GM12872 (cell line): ENCODE data around the gene LDHA.

Source experiments
- CTCF ChIP-seq: IDR thresholded peaks from 3 replicates; pipeline ENCODE4 v1.5.1; 2011; ENCODE audit warnings: low read depth, mild to moderate bottlenecking, low read length, moderate library complexity; ENCODE audit not compliant: insufficient read depth

LDHA gene

DNA sequence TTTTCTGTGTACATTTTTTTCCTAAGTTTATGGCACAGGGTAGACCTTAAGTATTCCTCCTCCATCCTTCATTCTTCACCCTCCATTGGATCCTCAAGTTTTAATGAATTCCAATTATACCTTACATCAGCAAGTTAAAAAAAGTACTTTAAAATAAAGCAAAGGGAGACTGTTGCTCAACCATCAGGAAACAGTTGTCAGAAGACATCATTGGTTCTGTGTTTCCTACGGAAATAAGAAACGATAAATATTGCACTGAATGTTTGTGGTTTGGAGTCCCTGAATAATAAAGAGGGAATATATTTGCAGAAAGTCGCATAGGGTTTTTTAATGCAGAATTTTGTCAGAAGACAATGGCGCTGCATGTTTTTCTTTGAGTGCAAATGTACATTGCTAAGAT is 28.1 kb upstream of the LDHA start:
- no peak for TF ChIP-seq CTCF

- TF ChIP-seq CTCF: no peak
These were observed 26.9 kb upstream of the LDHA start for GRCh38 chr11:18367431-18367830.

DNA sequence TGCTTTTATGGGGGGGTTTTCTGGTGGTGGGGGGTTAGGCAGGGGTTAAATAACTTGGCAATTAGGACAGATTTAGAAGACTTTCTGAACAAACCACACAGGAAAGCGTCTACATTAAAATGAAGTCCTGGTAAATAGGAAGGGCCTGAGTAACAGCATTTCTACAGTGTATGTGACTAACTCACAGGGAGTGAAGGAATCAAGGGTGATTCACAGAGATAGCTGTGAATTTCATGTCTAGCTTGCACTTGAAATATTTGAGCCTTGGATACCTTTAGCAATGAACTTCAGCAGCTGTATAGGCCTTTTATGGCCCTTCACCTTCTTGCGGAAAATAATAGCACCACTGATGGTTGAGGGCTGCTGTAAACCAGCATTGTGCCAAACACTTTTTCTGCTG is 26.1 kb upstream of the LDHA start:
- TF ChIP-seq CTCF: no peak

DNA sequence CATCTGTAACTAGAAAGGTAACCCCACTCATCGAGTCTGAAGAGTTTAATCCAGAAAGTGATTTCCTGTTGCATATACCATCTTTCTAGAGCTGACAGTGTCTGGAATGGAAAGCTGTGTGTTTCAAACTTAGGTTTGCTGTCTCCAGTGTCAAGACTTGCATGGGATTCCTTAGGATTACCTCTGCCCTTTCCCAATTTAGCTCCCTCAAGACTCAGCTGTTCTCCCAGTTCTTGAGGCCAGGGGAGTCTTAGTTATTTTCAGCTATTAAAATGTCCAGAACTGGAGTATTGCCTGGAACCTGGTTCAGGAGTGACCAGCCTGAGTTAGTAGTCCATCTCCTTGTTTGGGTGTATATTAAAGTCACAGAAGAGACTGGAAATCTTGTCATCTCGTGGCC is 25.0 kb upstream of the LDHA start:
- no peak for TF ChIP-seq CTCF

GRCh38 chr11:18371279-18371678 is 23.1 kb upstream of the LDHA start:
- TF ChIP-seq CTCF: no peak

DNA sequence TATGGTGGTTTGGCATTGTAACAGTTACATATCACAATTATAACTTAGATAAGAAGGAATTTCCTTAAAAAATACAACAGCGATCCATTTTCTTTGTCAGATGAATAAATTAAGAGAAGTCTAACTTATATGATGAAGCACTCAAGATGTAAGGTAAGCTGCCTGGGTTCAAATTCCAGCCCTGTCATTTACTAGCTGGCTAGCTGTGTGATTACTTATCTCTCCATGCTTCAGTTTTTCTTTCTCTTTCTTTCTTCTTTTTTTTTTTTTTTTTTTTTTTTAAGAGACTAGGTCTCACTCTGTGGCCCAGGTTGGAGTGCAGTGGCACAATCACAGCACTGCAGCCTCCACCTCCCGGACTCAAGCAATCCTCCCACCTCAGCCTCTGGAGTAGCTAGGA is 22.2 kb upstream of the LDHA start:
- no peak for TF ChIP-seq CTCF

DNA sequence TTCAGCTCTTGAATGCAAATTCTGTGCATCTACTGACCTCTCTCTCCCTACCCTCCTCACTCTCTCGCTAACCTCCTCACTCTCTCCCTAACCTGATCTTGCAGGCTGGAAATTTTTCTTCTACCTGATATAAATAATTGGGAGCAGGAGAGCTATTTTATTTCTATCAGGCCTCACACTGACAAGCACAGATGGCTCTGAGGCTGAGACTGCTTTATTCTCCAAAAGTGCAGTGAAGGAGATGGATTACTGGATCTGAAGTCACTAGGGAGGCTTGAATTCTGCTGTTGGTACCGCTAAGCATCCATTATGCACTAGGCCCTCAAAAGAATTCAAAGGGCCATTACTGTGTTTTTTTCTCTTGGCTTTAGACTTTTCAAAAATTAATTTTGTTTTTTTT is 19.4 kb upstream of the LDHA start:
- no peak for TF ChIP-seq CTCF

DNA sequence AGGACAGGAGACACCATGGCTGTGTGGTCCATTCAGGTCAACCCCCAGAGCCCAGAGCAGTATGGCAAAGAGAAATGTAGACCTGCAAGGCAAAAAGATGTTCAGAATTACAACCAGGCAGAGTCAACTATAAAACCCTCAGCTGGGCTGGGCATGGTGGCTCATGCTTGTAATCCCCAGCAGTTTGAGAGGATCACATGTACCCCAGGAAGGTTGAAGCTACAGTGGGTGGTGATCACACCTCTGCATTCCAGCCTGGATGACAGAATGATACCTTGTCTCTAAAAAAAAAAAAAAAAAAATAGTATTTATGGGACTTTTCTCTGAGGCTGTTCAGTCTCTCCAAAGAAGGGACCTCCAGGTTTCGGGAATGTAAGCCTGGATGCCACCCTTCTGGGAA is 18.4 kb upstream of the LDHA start:
- TF ChIP-seq CTCF: no peak
